Measurements from ENCODE around the gene ANKFN1.

The ANKFN1 gene

GRCh38 chr17:56499799-56500388 is 346.6 kb downstream of the ANKFN1 start:
- no peak for DNase-seq (ENCODE audit: low read depth in 2 of 2)

GRCh38 chr17:56502120-56502654 is 348.9 kb downstream of the ANKFN1 start:
- DNase-seq (ENCODE audit: low read depth in 2 of 2), result no peak

GRCh38 chr17:56505154-56505756 is 352.0 kb downstream of the ANKFN1 start:
- DNase-seq (ENCODE audit: low read depth in 2 of 2), result no peak

- no peak for DNase-seq (ENCODE audit: low read depth in 2 of 2)
Measured at GRCh38 chr17:56506349-56506748, 353.1 kb downstream of the ANKFN1 start.

- no peak for DNase-seq (ENCODE audit: low read depth in 2 of 2)
Measured at GRCh38 chr17:56510554-56511342, 357.5 kb downstream of the ANKFN1 start.

GRCh38 chr17:56514264-56514663 is 361.0 kb downstream of the ANKFN1 start:
- DNase-seq (ENCODE audit: low read depth in 2 of 2), result no peak

GRCh38 chr17:56514899-56515298 is 361.6 kb downstream of the ANKFN1 start:
- DNase-seq (ENCODE audit: low read depth in 2 of 2), result no peak

GRCh38 chr17:56521414-56522141 is 368.3 kb downstream of the ANKFN1 start:
- no peak for DNase-seq (ENCODE audit: low read depth in 2 of 2)

- DNase-seq (ENCODE audit: low read depth in 2 of 2), result no peak
Measured at GRCh38 chr17:56523042-56523441, 369.8 kb downstream of the ANKFN1 start.

GRCh38 chr17:56528696-56529095 is 375.4 kb downstream of the ANKFN1 start:
- DNase-seq (ENCODE audit: low read depth in 2 of 2), result no peak

GRCh38 chr17:56532926-56533325 is 379.7 kb downstream of the ANKFN1 start:
- DNase-seq (ENCODE audit: low read depth in 2 of 2), result no peak

GRCh38 chr17:56536766-56537165 is 383.5 kb downstream of the ANKFN1 start:
- no peak for DNase-seq (ENCODE audit: low read depth in 2 of 2)

GRCh38 chr17:56540836-56541235 is 387.6 kb downstream of the ANKFN1 start:
- DNase-seq (ENCODE audit: low read depth in 2 of 2), result no peak

- DNase-seq (ENCODE audit: low read depth in 2 of 2), result no peak
Measured at GRCh38 chr17:56543280-56543679, 390.0 kb downstream of the ANKFN1 start.

GRCh38 chr17:56545106-56545505 is 391.8 kb downstream of the ANKFN1 start:
- DNase-seq (ENCODE audit: low read depth in 2 of 2), result no peak

- no peak for DNase-seq (ENCODE audit: low read depth in 2 of 2)
Measured at GRCh38 chr17:56545930-56546329, 392.7 kb downstream of the ANKFN1 start.

- no peak for DNase-seq (ENCODE audit: low read depth in 2 of 2)
Measured at GRCh38 chr17:56548661-56549060, 395.4 kb downstream of the ANKFN1 start.

- DNase-seq (ENCODE audit: low read depth in 2 of 2), result no peak
Measured at GRCh38 chr17:56549501-56549900, 396.2 kb downstream of the ANKFN1 start.

GRCh38 chr17:56557682-56558081 is 404.4 kb downstream of the ANKFN1 start:
- no peak for DNase-seq (ENCODE audit: low read depth in 2 of 2)

GRCh38 chr17:56558088-56558487 is 404.8 kb downstream of the ANKFN1 start:
- DNase-seq (ENCODE audit: low read depth in 2 of 2), result no peak
